SK-N-SH treated with all-trans-retinoic acid at 6 μM for 48 hours (cell line): ENCODE data around the gene CCDC88A.
"Not testable (repeated sequence)": the region's sequence is repeated elsewhere in the genome, so short reads cannot be mapped to it uniquely, and the experiment has no call there.

ENCODE experiments used
- ISL1 ChIP-seq: fragments of 250-450 bp; sonication (Bioruptor Pico); IDR thresholded peaks from 2 replicates; pipeline ENCODE4 v2.1.2; 2022; ENCODE audit warnings: mild to moderate bottlenecking, moderate library complexity
- PATZ1 ChIP-seq: fragments of 250-450 bp; sonication (Bioruptor Pico); IDR thresholded peaks from 2 replicates; pipeline ENCODE4 v1.8.0; 2020; ENCODE audit warnings: mild to moderate bottlenecking, moderate library complexity, borderline replicate concordance
- RARB ChIP-seq: fragments of 250-450 bp; sonication (Bioruptor Pico); IDR thresholded peaks from 2 replicates; pipeline ENCODE4 v1.8.0; 2021; ENCODE audit warnings: mild to moderate bottlenecking, moderate library complexity
- ZFP30 ChIP-seq: fragments of 450-650 bp; formaldehyde crosslinking; IDR thresholded peaks from 2 replicates; pipeline ENCODE4 v1.5.0; 2022; ENCODE audit warnings: mild to moderate bottlenecking, moderate library complexity
- TF ChIP-seq, protein P1 (sequence below): fragments of 250-450 bp; sonication (Bioruptor Pico); IDR thresholded peaks from 2 replicates; pipeline ENCODE4 v1.5.1; 2020; ENCODE audit warnings: low read depth, mild to moderate bottlenecking, moderate library complexity
- TF ChIP-seq, protein P2 (sequence below): fragments of 250-450 bp; sonication (Bioruptor Pico); IDR thresholded peaks from 2 replicates; pipeline ENCODE4 v1.5.0; 2020; ENCODE audit warnings: mild to moderate bottlenecking, moderate library complexity

DNA sequence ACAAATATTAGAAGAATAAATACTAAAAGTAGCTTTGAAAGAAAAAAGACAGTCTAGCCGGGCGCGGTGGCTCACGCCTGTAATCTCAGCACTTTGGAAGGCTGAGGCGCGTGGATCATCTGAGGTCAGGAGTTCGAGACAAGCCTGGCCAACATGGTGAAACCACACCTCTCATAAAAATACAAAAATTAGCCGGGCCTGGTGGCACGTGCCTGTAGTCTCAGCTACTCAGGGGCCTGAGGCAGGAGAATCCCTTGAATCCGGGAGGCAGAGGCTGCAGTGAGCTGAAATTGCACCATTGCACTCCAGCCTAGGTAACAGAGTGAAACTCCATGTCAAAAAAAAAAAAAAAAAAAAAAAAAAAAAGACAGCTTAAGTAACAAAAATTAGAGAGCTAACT, 34.1 kb downstream of the CCDC88A start:
- not testable (repeated sequence) for TF ChIP-seq ZFP30 (CRISPR knock-in tag); RARB; PATZ1 (CRISPR knock-in tag); ISL1
- TF ChIP-seq, protein P1, sequence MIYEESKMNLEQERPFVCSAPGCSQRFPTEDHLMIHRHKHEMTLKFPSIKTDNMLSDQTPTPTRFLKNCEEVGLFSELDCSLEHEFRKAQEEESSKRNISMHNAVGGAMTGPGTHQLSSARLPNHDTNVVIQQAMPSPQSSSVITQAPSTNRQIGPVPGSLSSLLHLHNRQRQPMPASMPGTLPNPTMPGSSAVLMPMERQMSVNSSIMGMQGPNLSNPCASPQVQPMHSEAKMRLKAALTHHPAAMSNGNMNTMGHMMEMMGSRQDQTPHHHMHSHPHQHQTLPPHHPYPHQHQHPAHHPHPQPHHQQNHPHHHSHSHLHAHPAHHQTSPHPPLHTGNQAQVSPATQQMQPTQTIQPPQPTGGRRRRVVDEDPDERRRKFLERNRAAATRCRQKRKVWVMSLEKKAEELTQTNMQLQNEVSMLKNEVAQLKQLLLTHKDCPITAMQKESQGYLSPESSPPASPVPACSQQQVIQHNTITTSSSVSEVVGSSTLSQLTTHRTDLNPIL (CRISPR knock-in tag) = not testable (repeated sequence)
- TF ChIP-seq, protein P2, sequence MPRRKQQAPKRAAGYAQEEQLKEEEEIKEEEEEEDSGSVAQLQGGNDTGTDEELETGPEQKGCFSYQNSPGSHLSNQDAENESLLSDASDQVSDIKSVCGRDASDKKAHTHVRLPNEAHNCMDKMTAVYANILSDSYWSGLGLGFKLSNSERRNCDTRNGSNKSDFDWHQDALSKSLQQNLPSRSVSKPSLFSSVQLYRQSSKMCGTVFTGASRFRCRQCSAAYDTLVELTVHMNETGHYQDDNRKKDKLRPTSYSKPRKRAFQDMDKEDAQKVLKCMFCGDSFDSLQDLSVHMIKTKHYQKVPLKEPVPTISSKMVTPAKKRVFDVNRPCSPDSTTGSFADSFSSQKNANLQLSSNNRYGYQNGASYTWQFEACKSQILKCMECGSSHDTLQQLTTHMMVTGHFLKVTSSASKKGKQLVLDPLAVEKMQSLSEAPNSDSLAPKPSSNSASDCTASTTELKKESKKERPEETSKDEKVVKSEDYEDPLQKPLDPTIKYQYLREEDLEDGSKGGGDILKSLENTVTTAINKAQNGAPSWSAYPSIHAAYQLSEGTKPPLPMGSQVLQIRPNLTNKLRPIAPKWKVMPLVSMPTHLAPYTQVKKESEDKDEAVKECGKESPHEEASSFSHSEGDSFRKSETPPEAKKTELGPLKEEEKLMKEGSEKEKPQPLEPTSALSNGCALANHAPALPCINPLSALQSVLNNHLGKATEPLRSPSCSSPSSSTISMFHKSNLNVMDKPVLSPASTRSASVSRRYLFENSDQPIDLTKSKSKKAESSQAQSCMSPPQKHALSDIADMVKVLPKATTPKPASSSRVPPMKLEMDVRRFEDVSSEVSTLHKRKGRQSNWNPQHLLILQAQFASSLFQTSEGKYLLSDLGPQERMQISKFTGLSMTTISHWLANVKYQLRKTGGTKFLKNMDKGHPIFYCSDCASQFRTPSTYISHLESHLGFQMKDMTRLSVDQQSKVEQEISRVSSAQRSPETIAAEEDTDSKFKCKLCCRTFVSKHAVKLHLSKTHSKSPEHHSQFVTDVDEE (CRISPR knock-in tag) = not testable (repeated sequence)
